ENCODE results near the gene SDF4.

SDF4 gene

DNA sequence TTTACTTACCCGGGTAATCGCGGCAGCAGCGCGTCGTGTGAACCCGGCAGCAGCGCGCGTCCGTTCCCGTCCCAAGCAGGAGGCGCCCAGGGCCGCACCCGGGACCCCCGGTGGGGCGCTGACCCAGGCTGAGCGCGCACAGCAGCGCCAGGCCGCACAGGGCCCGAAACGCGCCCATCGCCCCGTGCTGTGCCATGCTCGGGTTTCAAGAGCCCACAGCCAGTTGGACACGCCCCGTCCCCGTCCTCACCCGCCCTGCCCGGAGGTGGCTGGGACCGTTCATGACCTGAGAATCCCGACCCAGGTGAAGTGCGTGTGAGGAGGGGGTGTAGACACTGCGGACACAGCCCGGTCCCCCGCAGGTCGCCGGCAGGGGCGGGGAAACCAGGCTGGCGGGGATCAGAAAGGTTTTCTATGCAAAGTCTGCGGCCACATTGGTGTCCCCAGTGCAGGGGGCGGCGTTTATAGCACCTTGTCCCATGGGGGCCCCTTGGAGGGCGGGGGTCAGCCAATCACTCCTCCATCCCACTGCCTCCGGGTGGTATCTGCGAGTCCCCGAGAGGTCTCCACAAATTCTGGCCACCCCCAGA, 25.3 kb downstream of the SDF4 start, which contains the start of gene TNFRSF18:
TSS of gene TNFRSF18 (minus strand) at position 217 of the 590 bp plus-strand sequence. CDS start at position 196, 21 bp downstream.
- TF ChIP-seq, protein P1, sequence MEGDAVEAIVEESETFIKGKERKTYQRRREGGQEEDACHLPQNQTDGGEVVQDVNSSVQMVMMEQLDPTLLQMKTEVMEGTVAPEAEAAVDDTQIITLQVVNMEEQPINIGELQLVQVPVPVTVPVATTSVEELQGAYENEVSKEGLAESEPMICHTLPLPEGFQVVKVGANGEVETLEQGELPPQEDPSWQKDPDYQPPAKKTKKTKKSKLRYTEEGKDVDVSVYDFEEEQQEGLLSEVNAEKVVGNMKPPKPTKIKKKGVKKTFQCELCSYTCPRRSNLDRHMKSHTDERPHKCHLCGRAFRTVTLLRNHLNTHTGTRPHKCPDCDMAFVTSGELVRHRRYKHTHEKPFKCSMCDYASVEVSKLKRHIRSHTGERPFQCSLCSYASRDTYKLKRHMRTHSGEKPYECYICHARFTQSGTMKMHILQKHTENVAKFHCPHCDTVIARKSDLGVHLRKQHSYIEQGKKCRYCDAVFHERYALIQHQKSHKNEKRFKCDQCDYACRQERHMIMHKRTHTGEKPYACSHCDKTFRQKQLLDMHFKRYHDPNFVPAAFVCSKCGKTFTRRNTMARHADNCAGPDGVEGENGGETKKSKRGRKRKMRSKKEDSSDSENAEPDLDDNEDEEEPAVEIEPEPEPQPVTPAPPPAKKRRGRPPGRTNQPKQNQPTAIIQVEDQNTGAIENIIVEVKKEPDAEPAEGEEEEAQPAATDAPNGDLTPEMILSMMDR (IDR thresholded peaks at IDR 0.05; ENCODE audit: low read depth, low read length, missing control alignments): no peak
- peak within 1 kb of the TSS; percentile 8 for H3K4me3 ChIP-seq (ENCODE audit: low read depth, low read length)

DNA sequence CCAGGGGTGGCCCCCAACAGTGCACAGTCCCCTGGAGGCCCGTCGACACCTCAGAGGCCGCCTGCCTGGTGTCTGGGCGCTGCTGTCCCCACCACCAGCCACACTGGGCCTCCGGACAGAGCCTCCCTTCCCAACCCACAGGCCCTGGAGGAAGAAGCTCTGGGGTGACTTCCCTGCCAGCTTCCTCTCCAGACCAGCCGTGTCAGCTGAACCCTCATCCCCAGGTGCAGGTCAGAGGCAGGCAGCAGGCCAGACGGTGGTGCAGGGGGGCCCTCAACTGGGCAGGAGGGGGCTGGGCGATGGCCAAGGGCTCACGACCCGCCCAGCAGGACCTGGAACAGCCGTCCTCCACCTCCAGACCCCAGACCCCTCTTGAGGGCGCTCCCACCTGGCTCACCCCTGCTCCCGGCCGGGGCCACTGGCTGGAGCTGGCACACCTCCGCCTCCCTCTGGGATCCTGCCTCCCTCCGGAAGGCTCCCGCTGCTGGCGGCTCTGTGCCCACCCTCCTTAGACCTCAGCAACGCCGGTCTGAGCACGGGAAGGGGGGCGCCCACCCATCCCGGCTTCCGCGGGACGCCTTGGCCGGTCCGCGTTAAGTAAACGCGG, 25.9 kb downstream of the SDF4 start:
- TF ChIP-seq, protein P1 (IDR thresholded peaks at IDR 0.05; ENCODE audit: low read depth, low read length, missing control alignments): no peak
- H3K4me3 ChIP-seq (ENCODE audit: low read depth, low read length): peak overlapping the region; percentile 8
- no peak for DNase-seq (ENCODE audit: low read depth)

More for the DNA sequence above, 25.3 kb downstream of the SDF4 start, which contains the start of gene TNFRSF18:
- DNase-seq (ENCODE audit: low read depth): no peak

- H3K4me3 ChIP-seq (ENCODE audit: low read depth, low read length): peak overlapping the region; percentile 8
- TF ChIP-seq, protein P1 (IDR thresholded peaks at IDR 0.05; ENCODE audit: low read depth, low read length, missing control alignments): no peak
- DNase-seq (ENCODE audit: low read depth): no peak
These were observed 26.6 kb downstream of the SDF4 start for GRCh38 chr1:1204998-1205768.

- H3K4me3 ChIP-seq (ENCODE audit: low read depth, low read length): no peak overlapping the region
- TF ChIP-seq, protein P1 (IDR thresholded peaks at IDR 0.05; ENCODE audit: low read depth, low read length, missing control alignments): no peak
- DNase-seq (ENCODE audit: low read depth): no peak
These were observed 27.3 kb downstream of the SDF4 start for GRCh38 chr1:1204425-1204920.

DNA sequence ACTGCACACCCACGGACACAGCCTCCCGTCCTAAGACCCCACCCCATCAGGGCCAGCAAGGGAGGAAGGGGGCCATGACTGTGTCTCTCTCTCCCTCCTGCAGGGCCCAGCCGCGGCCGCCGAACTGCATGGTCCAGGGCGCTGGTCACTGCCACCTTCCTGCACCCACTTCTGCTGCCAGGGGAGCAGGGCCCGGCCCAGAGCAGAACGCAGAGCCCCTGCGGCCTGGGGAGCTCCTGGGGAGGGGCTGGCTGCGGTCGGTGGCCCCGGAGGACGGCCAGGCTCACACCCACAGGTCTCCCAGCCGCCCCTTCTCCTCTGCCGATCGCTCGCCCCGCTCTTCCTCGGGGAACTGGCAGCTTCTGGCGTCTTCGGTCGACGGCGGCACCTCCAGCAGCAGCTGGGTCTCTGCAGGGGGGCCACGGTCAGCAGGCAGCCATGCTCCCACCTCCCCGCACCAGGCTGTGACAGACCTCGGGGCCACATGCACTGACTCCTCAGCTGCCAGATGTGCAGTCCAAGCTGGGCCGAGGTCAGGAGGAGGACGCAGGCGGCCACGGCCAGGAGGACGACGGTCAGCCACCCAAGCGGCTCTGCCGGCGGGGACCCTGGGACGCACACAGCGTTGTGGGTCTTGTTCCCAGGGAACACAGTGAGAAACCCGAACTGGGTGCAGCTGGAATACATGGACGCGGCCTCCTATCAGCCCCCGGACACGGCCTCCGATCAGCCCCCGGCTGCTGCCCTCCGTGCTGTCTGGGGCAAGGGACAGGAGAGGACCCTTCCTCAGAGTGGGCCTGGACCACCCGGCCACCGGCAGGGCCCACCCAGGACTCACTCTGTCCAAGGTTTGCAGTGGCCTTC, 28.0 kb downstream of the SDF4 start:
- no peak for DNase-seq (ENCODE audit: low read depth)
- no peak overlapping the region for H3K4me3 ChIP-seq (ENCODE audit: low read depth, low read length)
- TF ChIP-seq, protein P1 (IDR thresholded peaks at IDR 0.05; ENCODE audit: low read depth, low read length, missing control alignments): no peak

DNA sequence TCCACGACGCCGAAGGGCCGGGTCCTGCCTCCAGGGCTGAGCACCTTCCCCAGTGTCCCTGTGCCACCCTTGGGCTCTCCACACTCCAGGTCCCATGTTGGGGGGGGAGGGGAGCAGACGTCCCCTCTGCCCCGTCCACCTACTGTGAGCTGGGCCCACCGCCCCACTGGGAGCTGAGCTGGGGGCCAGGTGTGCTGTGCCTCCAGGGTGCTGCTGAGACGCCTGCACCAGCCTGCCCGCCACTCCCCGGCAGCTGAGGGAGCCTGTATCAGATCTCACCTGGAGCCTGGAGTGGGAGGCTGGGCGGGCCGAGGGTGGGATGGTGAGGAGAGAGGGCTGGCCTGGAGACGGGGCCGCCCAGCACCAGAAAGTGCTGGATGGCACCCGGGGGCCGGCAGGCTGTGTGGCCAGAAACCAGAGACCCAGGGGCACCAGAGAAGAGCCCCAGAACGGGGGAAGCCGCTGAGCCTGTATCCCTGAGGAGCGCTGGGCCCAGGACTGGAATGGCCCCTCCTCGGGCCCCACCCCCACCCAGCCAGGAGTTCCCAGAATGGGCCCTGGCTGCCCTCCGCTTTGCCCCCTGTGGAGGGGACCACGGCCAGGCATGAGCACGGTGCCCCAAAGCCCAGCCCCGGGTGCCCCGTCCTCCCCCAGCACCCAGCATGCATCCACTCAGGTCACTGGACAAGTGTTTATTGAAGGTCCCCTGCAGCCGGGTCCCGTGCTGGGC, 28.8 kb downstream of the SDF4 start:
- no peak overlapping the region for H3K4me3 ChIP-seq (ENCODE audit: low read depth, low read length)
- TF ChIP-seq, protein P1 (IDR thresholded peaks at IDR 0.05; ENCODE audit: low read depth, low read length, missing control alignments): no peak
- DNase-seq (ENCODE audit: low read depth): no peak

Measured in GM12864 (cell line).